H1 (cell line): ENCODE data around the gene DDA1. TPM values are rescaled to one million over a fixed set of nuclear protein-coding genes. Genes with fewer than 3 reads are reported as not detected.
A peak's percentile ranks its signal among the peaks of the same experiment; 100 is the strongest.

Experiments used
- CTCF ChIA-PET: fragments of 300-600 bp; sonication (Branson Sonifier 250); formaldehyde crosslinking; loops from one replicate; lab custom pipeline; 2021; ENCODE audit not compliant: partially characterized antibody; lab: Charles Lee
- POLR2A ChIA-PET: fragments of 300-600 bp; sonication (Branson Sonifier 250); formaldehyde crosslinking; loops from one replicate; lab custom pipeline; 2021; ENCODE audit warnings: inconsistent platforms; ENCODE audit not compliant: partially characterized antibody; lab: Charles Lee
- DNase-seq, 2 experiments: peaks; one replicate each; pipeline versions ENCODE4 v3.0.0 to v3.0.0-alpha.2; 2010 to 2022; ENCODE audit warnings: low spot score in 2 of 2, low read depth in 1 of 2, mixed read lengths in 1 of 2
- FAIRE-seq: peaks from 2 replicates; lab custom pipeline; 2011; peaks lifted over from hg19 to GRCh38; lab: Jason Lieb, UNC
- H2AFZ ChIP-seq: 2 replicates; pipeline ENCODE4 v1.8.1; 2012; ENCODE audit warnings: low read length, inconsistent platforms
- H2AK5ac ChIP-seq: 2 replicates; pipeline ENCODE4 v1.6.1; 2013; ENCODE audit warnings: low read depth, low read length
- H2BK120ac ChIP-seq: replicated peaks from 2 replicates; pipeline ENCODE3; 2013; ENCODE audit warnings: low read depth, low read length, inconsistent platforms
- H2BK12ac ChIP-seq: 2 replicates; pipeline ENCODE4 v1.6.1; 2013; ENCODE audit warnings: low read depth, low read length
- H2BK15ac ChIP-seq: 2 replicates; pipeline ENCODE4 v1.6.1; 2013; ENCODE audit warnings: low read length
- H2BK20ac ChIP-seq: 2 replicates; pipeline ENCODE4 v1.6.1; 2013; ENCODE audit warnings: low read length
- H2BK5ac ChIP-seq: 2 replicates; pipeline ENCODE4 v1.6.1; 2013; ENCODE audit warnings: low read depth, low read length
- H3K14ac ChIP-seq: 2 replicates; pipeline ENCODE4 v1.6.1; 2013; ENCODE audit warnings: inconsistent platforms; ENCODE audit not compliant: insufficient read length
- H3K18ac ChIP-seq: 2 replicates; pipeline ENCODE4 v1.6.1; 2013; ENCODE audit warnings: low read length; ENCODE audit errors: extremely low read depth
- H3K23ac ChIP-seq: 2 replicates; pipeline ENCODE4 v1.6.1; 2013; ENCODE audit warnings: inconsistent platforms; ENCODE audit not compliant: insufficient read length
- H3K23me2 ChIP-seq: 2 replicates; pipeline ENCODE4 v1.6.1; 2013; ENCODE audit warnings: low read depth, low read length
- H3K27ac ChIP-seq: 2 replicates; pipeline ENCODE4 v1.6.1; 2011; ENCODE audit warnings: low read depth, low read length, inconsistent platforms
- H3K27me3 ChIP-seq, 4 experiments: replicated peaks in 1 of 4; 1 replicate in 1 of 4; 2 replicates in 3 of 4; pipeline versions ENCODE4 v1.6.1 to v1.8.1; 2011 to 2013; ENCODE audit warnings: low read length in 3 of 4, mild to moderate bottlenecking in 3 of 4, inconsistent platforms in 2 of 4, mixed read lengths in 2 of 4, moderate library complexity in 1 of 4; ENCODE audit not compliant: control insufficient read depth in 3 of 4, insufficient read depth in 3 of 4; ENCODE audit errors: extremely low read depth in 1 of 4
- H3K36me3 ChIP-seq, 4 experiments: 2 replicates each; pipeline versions ENCODE4 v1.6.1 to v1.8.1; 2011 to 2013; ENCODE audit warnings: mild to moderate bottlenecking in 4 of 4, low read length in 3 of 4, moderate library complexity in 2 of 4, control low read depth in 1 of 4, inconsistent platforms in 1 of 4; ENCODE audit not compliant: insufficient read depth in 4 of 4, control insufficient read depth in 2 of 4
- H3K4ac ChIP-seq: replicated peaks from 2 replicates; pipeline ENCODE3; 2013; ENCODE audit warnings: low read length, low read depth, mixed read lengths, inconsistent platforms; ENCODE audit not compliant: insufficient read length
- H3K4me1 ChIP-seq, 4 experiments: replicated peaks in 1 of 4; 1 replicate in 1 of 4; 2 replicates in 3 of 4; pipeline versions ENCODE4 v1.6.1 to v1.8.1; 2011 to 2013; ENCODE audit warnings: low read length in 3 of 4, inconsistent platforms in 2 of 4, mixed read lengths in 1 of 4; ENCODE audit not compliant: insufficient read depth in 4 of 4, control insufficient read depth in 3 of 4
- H3K4me2 ChIP-seq, 2 experiments: 2 replicates each; pipeline versions ENCODE4 v1.6.1 to v1.8.1; 2011 to 2013; ENCODE audit warnings: low read depth in 2 of 2, low read length in 2 of 2, control low read depth in 1 of 2, inconsistent platforms in 1 of 2, mild to moderate bottlenecking in 1 of 2; ENCODE audit not compliant: insufficient read depth in 1 of 2
- H3K4me3 ChIP-seq, 4 experiments: fragments of 200-600, 300-600 bp in 1 of 4; sonication (generic), shearing (Covaris generic), sonication (Bioruptor Twin) in 1 of 4; 2 replicates each; pipeline versions ENCODE4 v1.5.1 to v1.8.1; 2011 to 2016; ENCODE audit warnings: low read length in 4 of 4, low read depth in 3 of 4, control low read depth in 2 of 4, inconsistent platforms in 2 of 4, mild to moderate bottlenecking in 2 of 4, mixed read lengths in 1 of 4, moderate library complexity in 1 of 4; ENCODE audit not compliant: insufficient read depth in 2 of 4; ENCODE audit errors: extremely low read depth in 1 of 4
- H3K56ac ChIP-seq: replicated peaks from 2 replicates; pipeline ENCODE3; 2013; ENCODE audit warnings: low read depth, mild to moderate bottlenecking, mixed read lengths, low read length, inconsistent platforms; ENCODE audit not compliant: insufficient read length
- H3K79me1 ChIP-seq: 2 replicates; pipeline ENCODE4 v1.6.1; 2013; ENCODE audit warnings: low read depth, low read length, control low read depth
- H3K79me2 ChIP-seq, 2 experiments: 2 replicates each; pipeline versions ENCODE4 v1.6.1 to v1.8.1; 2012 to 2013; ENCODE audit warnings: low read length in 2 of 2, mild to moderate bottlenecking in 2 of 2, inconsistent platforms in 1 of 2; ENCODE audit not compliant: insufficient read depth in 2 of 2, control insufficient read depth in 1 of 2
- H3K9ac ChIP-seq, 4 experiments: replicated peaks in 1 of 4; 1 replicate in 1 of 4; 2 replicates in 3 of 4; pipeline versions ENCODE4 v1.6.1 to v1.8.1; 2011 to 2013; ENCODE audit warnings: low read depth in 3 of 4, low read length in 3 of 4, control low read depth in 2 of 4, mild to moderate bottlenecking in 2 of 4, moderate library complexity in 2 of 4, inconsistent platforms in 1 of 4; ENCODE audit errors: extremely low read depth in 1 of 4
- H3K9me3 ChIP-seq, 2 experiments: 2 replicates each; pipeline versions ENCODE4 v1.6.1 to v1.8.1; 2012 to 2013; ENCODE audit warnings: mild to moderate bottlenecking in 2 of 2, moderate library complexity in 2 of 2, control low read depth in 1 of 2, inconsistent platforms in 1 of 2, low read depth in 1 of 2, low read length in 1 of 2, mixed read lengths in 1 of 2; ENCODE audit not compliant: insufficient read depth in 2 of 2
- H4K20me1 ChIP-seq, 2 experiments: replicated peaks in 1 of 2; 2 replicates each; pipeline versions ENCODE3 to v1.8.1; 2011 to 2013; ENCODE audit warnings: inconsistent platforms in 2 of 2, low read length in 2 of 2, mild to moderate bottlenecking in 1 of 2; ENCODE audit not compliant: insufficient read depth in 2 of 2, control insufficient read depth in 1 of 2
- H4K5ac ChIP-seq: 2 replicates; pipeline ENCODE4 v1.6.1; 2013; ENCODE audit warnings: low read length, low read depth, mixed read lengths, inconsistent platforms; ENCODE audit not compliant: insufficient read length
- H4K8ac ChIP-seq: 2 replicates; pipeline ENCODE4 v1.8.0; 2013; ENCODE audit warnings: mild to moderate bottlenecking, moderate library complexity, low read length, inconsistent platforms; ENCODE audit not compliant: insufficient read depth; ENCODE audit errors: extremely low read depth
- H4K91ac ChIP-seq: replicated peaks from 2 replicates; pipeline ENCODE3; 2013; ENCODE audit warnings: low read length, mixed read lengths, inconsistent platforms; ENCODE audit not compliant: insufficient read length
- ATF3 ChIP-seq: IDR thresholded peaks from 2 replicates; pipeline ENCODE4 v1.6.1; 2011; ENCODE audit warnings: low read depth, mild to moderate bottlenecking, low read length; ENCODE audit not compliant: insufficient read depth
- CBX8 ChIP-seq: fragments of 300-800, 300-1000 bp; sonication (generic); IDR thresholded peaks from 2 replicates; pipeline ENCODE4 v1.7.1; 2016; ENCODE audit warnings: low read depth, low read length, borderline replicate concordance
- HDAC2 ChIP-seq, 2 experiments: fragments of 300-600 bp in 1 of 2; sonication (generic) in 1 of 2; IDR thresholded peaks; 2 replicates each; pipeline ENCODE4 v1.6.1; 2011 to 2012; ENCODE audit warnings: low read depth in 2 of 2, low read length in 2 of 2, mild to moderate bottlenecking in 2 of 2, moderate library complexity in 2 of 2, borderline replicate concordance in 1 of 2, inconsistent platforms in 1 of 2
- KDM1A ChIP-seq: fragments of 200-600, 300-600 bp; sonication (generic); IDR thresholded peaks from 2 replicates; pipeline ENCODE4 v1.7.1; 2016; ENCODE audit warnings: mild to moderate bottlenecking, low read length, borderline replicate concordance
- POLR2A ChIP-seq, 2 experiments: IDR thresholded peaks; 1 replicate in 1 of 2; 2 replicates in 1 of 2; pipeline ENCODE4 v1.6.1; 2011; ENCODE audit warnings: low read depth in 2 of 2, low read length in 2 of 2, mild to moderate bottlenecking in 2 of 2; ENCODE audit errors: control extremely low read depth in 1 of 2
- TAF7 ChIP-seq: optimal IDR thresholded peaks from 2 replicates; pipeline ENCODE3; 2011; ENCODE audit warnings: low read depth, mild to moderate bottlenecking, inconsistent platforms, low read length, moderate library complexity, borderline replicate concordance
- TEAD4 ChIP-seq: IDR thresholded peaks from 2 replicates; pipeline ENCODE4 v1.6.1; 2012; ENCODE audit warnings: low read depth, low read length, inconsistent platforms, mixed read lengths
- WGBS, 2 experiments: shearing (Covaris generic) in 1 of 2; methylation state at CpG; one replicate each; pipeline versions ENCODE4 v1.1.6 to v1.1.7; 2013 to 2015; ENCODE audit warnings: low lambda C conversion rate in 2 of 2, mixed read lengths in 2 of 2, inconsistent platforms in 1 of 2, low coverage in 1 of 2, missing lambda C conversion rate in 1 of 2; ENCODE audit not compliant: insufficient replicate concordance in 2 of 2, insufficient coverage in 1 of 2, insufficient read length in 1 of 2; ENCODE audit errors: extremely low coverage in 1 of 2, missing lambda C conversion rate in 1 of 2; 5-methylcytosine and 5-hydroxymethylcytosine counted together
- polyA plus RNA-seq, 7 experiments: library from polyadenylated mRNA; depleted of rRNA in 3 of 7; stranded (reverse) in 5 of 7; unstranded in 2 of 7; fragments of >200 nt in 5 of 7; fragments of 200-250 nt in 2 of 7; gene quantifications; 1 replicate in 5 of 7; 2 replicates in 1 of 7; 4 replicates in 1 of 7; pipeline versions ENCODE4 v1.2.1 to v1.2.3, GENCODE V29; 2011 to 2013; ENCODE audit warnings: missing spikeins in 2 of 7, mixed read lengths in 2 of 7
- total RNA-seq: library from RNA; stranded (reverse); fragmentation: NEBNext Ultra II Directional; extraction: Animal tissue kit (Norgen Biotek cat#: 25700); gene quantifications from 2 replicates; pipeline ENCODE4 v1.2.1, GENCODE V29; 2021

The DDA1 gene
- total and polyA plus RNA-seq, 2 of the 8 experiments (the other 6 are each of a cell fraction or from before 2014, with no cell fraction given) = 29.2 to 34.5 TPM

- Histone ChIP-seq H2BK5ac (peak overlapping the region; percentile 86), H2AFZ (no peak overlapping the region), H3K23me2 (no peaks in the 10 kb centered on the region), H3K27me3 (no peaks in the 10 kb centered on the region), H3K27ac (peak overlapping the region; percentile 62), H2BK120ac (peak overlapping the region; percentile 4), H3K9me3 (peaks cover 11 to 14% of the 10 kb centered on the region in 2 experiments; a peak in 3 of 4 replicates), H4K8ac (peak overlapping the region; percentile 58), H3K4me1 (peaks cover 0 to 8% (median 2%) of the 10 kb centered on the region in 4 experiments; a peak in 5 of 7 replicates), H3K79me1 (no peaks in the 10 kb centered on the region; the same call in 1 of the 2 replicates), H3K56ac (no peak overlapping the region), H2BK20ac (peak overlapping the region; percentile 43; the same call in 1 of the 2 replicates), H3K4ac (peak overlapping the region; percentile 28), H2AK5ac (peak overlapping the region; percentile 17; the same call in 1 of the 2 replicates), H3K18ac (peak overlapping the region; percentile 84; the same call in 1 of the 2 replicates), H3K4me2 (peak overlapping the region; percentile 11 to 52; a peak in 1 of 4 replicates), H3K79me2 (peaks cover 3 to 12% of the 10 kb centered on the region in 2 experiments; a peak in 3 of 4 replicates), H3K4me3 (0 out of 8 replicates have a peak overlapping the region, but pooled peaks of 1 of the 4 experiments have one; percentile 10), H4K91ac (peak overlapping the region; percentile 20), H4K20me1 (no peaks in the 10 kb centered on the region), H3K14ac (no peak overlapping the region), H3K36me3 (peaks cover 0 to 9% (median 1%) of the 10 kb centered on the region in 4 experiments; a peak in 3 of 8 replicates), H2BK12ac (peak overlapping the region; percentile 96), H3K9ac (no peak overlapping the region; a peak in 3 of 7 replicates), H3K23ac (no peak overlapping the region), H2BK15ac (peak overlapping the region; percentile 74), H4K5ac (no peak overlapping the region)
- ChIA-PET POLR2A (interaction anchor here (0.8 to 12.8 kb wide), 16 partner anchors 8 to 49 kb away, joined by 3 to 113 read pairs (median 4); partner anchors contain the start of genes ANKLE1, OCEL1 and USE1), CTCF (interaction anchor here (0.6 to 3.3 kb wide), 10 partner anchors 8 to 175 kb away, joined by 3 to 28 read pairs (median 3); partner anchors contain the start of gene ANKLE1)
- FAIRE-seq (no peak), DNase-seq (no peak)
- no peak for TF ChIP-seq CBX8
- no peak for TF ChIP-seq ATF3
- TF ChIP-seq HDAC2 (IDR thresholded peaks at IDR 0.05; ENCODE audit: borderline replicate concordance in 1 of 2, low read depth in 2 of 2, low read length in 2 of 2) = 0 out of 4 replicates have a peak, but pooled peaks of 1 of the 2 experiments have one; percentile 20
- no peak for TF ChIP-seq POLR2A (IDR thresholded peaks at IDR 0.05; ENCODE audit: control extremely low read depth in 1 of 2, low read depth in 2 of 2, low read length in 2 of 2)
- TF ChIP-seq TAF7 = no peak
- TF ChIP-seq KDM1A = peak; percentile 96
- no peak for TF ChIP-seq TEAD4
- 94% methylated on average over 23 of the region's 23 CpGs; no CpG with 5 or more reads in 1 of the 2 experiments for WGBS, 2 experiments
Measured at GRCh38 chr19:17263712-17264640, 45.4 kb upstream of the DDA1 start.
